Spleen (tissue), 7 donors: Measurements from ENCODE around the gene IFT27.

ENCODE experiments used
- CTCF ChIP-seq, 11 experiments: fragments of 200-600 bp in 7 of 11; fragments of 450-650 bp in 4 of 11; sonication (generic) in 4 of 11; IDR thresholded peaks in 8 of 11; conservative IDR thresholded peaks in 3 of 11; 1 replicate in 7 of 11; 2 replicates in 4 of 11; pipeline versions ENCODE4 v1.4.0 to v1.8.0; 2016 to 2021; ENCODE audit warnings: antibody characterized with exemption in 11 of 11, inconsistent platforms in 4 of 11, mild to moderate bottlenecking in 1 of 11
- POLR2A ChIP-seq, 3 donors: fragments of 450-650 bp; IDR thresholded peaks; one replicate each; pipeline ENCODE4 v1.5.1; 2017; ENCODE audit warnings: antibody characterized with exemption in 3 of 3, mild to moderate bottlenecking in 1 of 3
- POLR2AphosphoS5 ChIP-seq, 3 donors: sonication (generic); formaldehyde crosslinking; IDR thresholded peaks; one replicate each; pipeline ENCODE4 v1.5.1; 2017; ENCODE audit warnings: antibody characterized with exemption in 3 of 3
- donor health status: DM: no; HTN: no; CAD: no; lungs with moderate emphysema.
- donor health status: DM: no; HTN: no; CAD: no.
- donor health status: DM: no; HTN: no; CAD: no.

GRCh38 chr22:36740716-36741115 is 35.2 kb downstream of the IFT27 start:
- TF ChIP-seq POLR2A (IDR thresholded peaks at IDR 0.05) (no peak), CTCF (IDR thresholded peaks at IDR 0.05 in 8 of 11, conservative IDR thresholded peaks at IDR 0.05 in 3 of 11) (no peak), POLR2AphosphoS5 (IDR thresholded peaks at IDR 0.05) (no peak)
